T-helper 1 cell treated with Interleukin-12 subunit alpha and Interleukin-12 subunit beta and Interleukin-4 antibody, amounts not matched to agents 30 μg/mL and 1 μg/mL, for 36 hours (primary cell): ENCODE results near the gene KCNN1.

Experiments used
- H3K27ac Mint-ChIP-seq: one replicate; pipeline ENCODE4 v1.8.0; 2021; ENCODE audit warnings: mild to moderate bottlenecking, mixed read lengths
- H3K27me3 Mint-ChIP-seq: one replicate; pipeline ENCODE4 v1.8.0; 2021; ENCODE audit warnings: low read depth, mixed read lengths
- H3K36me3 Mint-ChIP-seq: one replicate; pipeline ENCODE4 v1.8.0; 2021; ENCODE audit warnings: low read depth, mixed read lengths
- H3K4me1 Mint-ChIP-seq: one replicate; pipeline ENCODE4 v1.8.0; 2021; ENCODE audit warnings: low read depth, mixed read lengths
- H3K4me3 Mint-ChIP-seq: one replicate; pipeline ENCODE4 v1.8.0; 2021; ENCODE audit warnings: mild to moderate bottlenecking, moderate library complexity, mixed read lengths
- H3K9me3 Mint-ChIP-seq: one replicate; pipeline ENCODE4 v1.8.0; 2021; ENCODE audit warnings: mixed read lengths

The KCNN1 gene

GRCh38 chr19:18044825-18045304 is 78.0 kb downstream of the KCNN1 start:
- H3K27ac Mint-ChIP-seq: peak overlapping the region; percentile 95
- H3K9me3 Mint-ChIP-seq: peaks cover 10% of the 10 kb centered on the region
- H3K4me3 Mint-ChIP-seq: peak overlapping the region; percentile 82
- H3K27me3 Mint-ChIP-seq: peaks cover 5% of the 10 kb centered on the region
- peaks cover 41% of the 10 kb centered on the region for H3K4me1 Mint-ChIP-seq
- H3K36me3 Mint-ChIP-seq: peaks cover 20% of the 10 kb centered on the region

- H3K4me1 Mint-ChIP-seq: peaks cover 47% of the 10 kb centered on the region
These were observed 78.6 kb downstream of the KCNN1 start for GRCh38 chr19:18045307-18046050.

GRCh38 chr19:18046059-18046718 is 79.3 kb downstream of the KCNN1 start:
- no peak overlapping the region for H3K4me3 Mint-ChIP-seq
- H3K36me3 Mint-ChIP-seq: peaks cover 22% of the 10 kb centered on the region
- H3K27ac Mint-ChIP-seq: peak overlapping the region; percentile 95
- peaks cover 11% of the 10 kb centered on the region for H3K27me3 Mint-ChIP-seq
- H3K9me3 Mint-ChIP-seq: peaks cover 3% of the 10 kb centered on the region
- H3K4me1 Mint-ChIP-seq: peaks cover 53% of the 10 kb centered on the region

More at GRCh38 chr19:18045307-18046050, 78.6 kb downstream of the KCNN1 start:
- peak overlapping the region; percentile 82 for H3K4me3 Mint-ChIP-seq
- H3K27ac Mint-ChIP-seq: peak overlapping the region; percentile 95
- H3K36me3 Mint-ChIP-seq: peaks cover 23% of the 10 kb centered on the region
- H3K9me3 Mint-ChIP-seq: peaks cover 10% of the 10 kb centered on the region
- H3K27me3 Mint-ChIP-seq: peaks cover 5% of the 10 kb centered on the region

GRCh38 chr19:18049385-18049784 is 82.5 kb downstream of the KCNN1 start:
- Mint-ChIP-seq H3K4me1 (peaks cover 52% of the 10 kb centered on the region), H3K36me3 (peaks cover 19% of the 10 kb centered on the region), H3K9me3 (no peaks in the 10 kb centered on the region), H3K27ac (no peak overlapping the region), H3K27me3 (peaks cover 6% of the 10 kb centered on the region), H3K4me3 (no peak overlapping the region)
